Epithelial cell of proximal tubule (primary cell): ENCODE measurements around the gene ZCCHC14. TPM values are rescaled to one million over a fixed set of nuclear protein-coding genes. Genes with fewer than 3 reads are reported as not detected.

Experiments used
- DNase-seq: peaks from one replicate; pipeline ENCODE4 v3.0.0-alpha.2; 2011; ENCODE audit warnings: low read depth
- H3K4me3 ChIP-seq: 2 replicates; pipeline ENCODE4 v1.5.1; 2011; ENCODE audit warnings: low read depth, mild to moderate bottlenecking, low read length
- CTCF ChIP-seq: conservative IDR thresholded peaks from 2 replicates; pipeline ENCODE4 v1.5.1; 2012; ENCODE audit warnings: low read depth, mild to moderate bottlenecking, low read length
- total RNA-seq: library from RNA; depleted of rRNA; stranded (reverse); fragments of >200 nt; gene quantifications from 2 replicates; pipeline ENCODE4 v1.2.3, GENCODE V29; 2015

ZCCHC14 gene
- total RNA-seq, 1 donor from 2014 or later, result 11.8 TPM

DNA sequence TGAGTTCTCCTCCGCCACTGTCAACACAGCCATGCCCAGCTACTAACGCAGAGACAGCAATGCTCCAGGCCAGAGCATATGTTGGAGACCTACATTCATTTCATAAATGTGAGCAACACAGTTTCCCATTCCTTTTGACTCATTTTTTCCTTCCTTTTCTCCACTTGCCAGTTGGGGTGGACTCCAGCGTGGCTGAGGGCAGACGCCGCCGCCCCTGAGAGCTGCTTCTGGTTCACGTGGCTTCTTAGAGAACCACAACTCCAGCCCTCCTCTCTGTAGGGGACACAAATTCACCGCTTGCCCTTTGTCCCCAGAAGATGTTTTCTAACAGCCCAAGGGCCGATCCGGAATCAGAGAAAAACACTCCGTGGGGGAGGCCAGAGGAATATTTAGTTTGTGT lies 45.8 kb upstream of the ZCCHC14 start:
- no peak for TF ChIP-seq CTCF
- DNase-seq, result no peak

GRCh38 chr16:87538160-87538559 lies 45.3 kb upstream of the ZCCHC14 start:
- no peak overlapping the region for H3K4me3 ChIP-seq
- DNase-seq, result no peak
- no peak for TF ChIP-seq CTCF

More for the DNA sequence above, 45.8 kb upstream of the ZCCHC14 start:
- no peak overlapping the region for H3K4me3 ChIP-seq

DNA sequence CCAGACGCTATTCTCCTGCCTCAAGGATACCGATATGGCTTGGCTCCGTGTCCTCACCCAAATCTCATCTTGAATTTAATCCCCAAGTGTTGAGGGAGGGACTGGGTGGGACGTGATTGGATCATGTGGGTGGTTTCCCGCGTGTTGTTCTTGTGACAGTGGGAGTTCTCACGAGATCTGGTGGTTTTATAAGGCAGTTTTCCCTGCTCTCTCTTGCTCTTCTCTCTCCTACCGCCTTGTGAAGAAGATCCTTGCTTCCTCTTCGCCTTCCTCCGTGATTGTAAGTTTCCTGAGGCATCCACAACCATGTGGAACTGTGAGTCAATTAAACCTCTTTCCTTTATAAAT lies 43.9 kb upstream of the ZCCHC14 start:
- no peak for TF ChIP-seq CTCF
- DNase-seq, result no peak

DNA sequence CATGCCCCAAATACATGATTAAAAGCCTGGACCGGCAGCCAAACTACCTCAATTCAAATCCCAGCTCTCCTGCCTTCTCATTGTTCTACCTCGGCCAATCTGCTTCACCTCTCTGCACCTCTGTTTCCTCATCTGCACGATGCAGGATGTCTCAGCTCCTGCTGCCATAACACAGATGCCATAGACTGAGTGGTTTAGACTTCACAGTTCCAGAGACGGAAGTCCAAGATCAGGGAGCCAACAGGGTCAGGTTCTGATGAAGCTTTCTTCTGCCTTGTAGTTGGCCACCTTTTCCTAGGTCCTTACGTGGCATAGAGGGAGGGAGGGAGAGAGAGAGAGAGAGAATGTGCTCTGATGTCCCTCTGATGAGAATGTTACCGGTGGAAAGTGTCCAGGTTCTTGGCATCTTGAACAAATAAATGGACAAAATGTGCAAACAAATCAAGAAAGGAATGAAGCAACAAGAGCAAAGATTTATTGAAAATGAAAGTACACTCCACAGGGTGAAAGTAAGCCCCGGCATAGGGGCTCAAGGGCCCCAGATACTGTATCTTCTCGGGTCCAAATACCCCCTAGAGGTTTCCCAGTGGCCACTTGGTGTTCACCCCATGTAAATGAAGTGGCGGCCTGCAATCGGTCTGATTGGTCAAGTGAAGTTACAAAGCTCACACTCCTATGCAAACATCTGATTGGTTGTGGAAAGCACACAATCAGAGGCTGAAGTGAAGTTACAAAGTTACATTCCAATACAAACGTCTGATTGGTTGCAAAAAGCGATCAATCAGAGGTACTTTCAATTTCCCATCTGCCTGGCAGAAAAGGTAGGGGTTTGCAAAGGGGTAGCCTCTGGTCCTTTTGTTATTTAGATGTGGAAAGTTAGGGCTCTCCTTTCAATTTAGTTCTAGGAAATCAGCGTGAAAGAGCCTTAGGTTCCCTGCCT lies 43.3 kb upstream of the ZCCHC14 start:
- no peak overlapping the region for H3K4me3 ChIP-seq
- no peak for DNase-seq
- no peak for TF ChIP-seq CTCF

More for the DNA sequence above, 43.9 kb upstream of the ZCCHC14 start:
- H3K4me3 ChIP-seq, result no peak overlapping the region

- TF ChIP-seq CTCF, result no peak
- no peak for DNase-seq
- no peak overlapping the region for H3K4me3 ChIP-seq
Measured at GRCh38 chr16:87535457-87535854, 42.6 kb upstream of the ZCCHC14 start.

DNA sequence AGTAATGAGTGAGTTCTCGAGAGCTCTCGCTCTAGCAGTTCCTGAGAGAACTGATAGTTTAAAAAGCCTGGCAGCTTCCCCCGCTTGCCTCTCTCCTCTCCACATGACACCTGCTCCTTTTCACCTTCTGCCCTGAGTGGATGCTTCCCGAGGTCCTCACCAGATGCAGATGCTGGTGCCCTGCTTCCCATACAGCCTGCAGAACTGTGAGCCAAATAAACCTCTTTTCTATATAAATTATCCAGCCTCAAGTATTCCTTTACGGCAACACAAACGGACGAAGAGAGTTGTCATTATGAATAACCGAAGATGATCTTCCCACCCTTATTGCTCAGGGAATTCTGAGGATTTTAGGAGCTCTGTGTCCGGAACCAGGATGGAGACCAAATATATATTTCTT lies 41.9 kb upstream of the ZCCHC14 start:
- TF ChIP-seq CTCF, result no peak
- H3K4me3 ChIP-seq, result no peak overlapping the region
- DNase-seq, result no peak
